Tibial nerve (tissue), 4 donors: ENCODE measurements around the gene EML6. TPM values are rescaled to one million over a fixed set of nuclear protein-coding genes. Genes with fewer than 3 reads are reported as not detected.

Experiments
- DNase-seq, 2 donors: peaks; one replicate each; pipeline ENCODE4 v3.0.0-alpha.2; 2019; ENCODE audit warnings: low spot score in 2 of 2
- H3K27ac ChIP-seq, 4 donors: fragments of 200-600 bp; sonication (generic) in 3 of 4; one replicate each; pipeline ENCODE4 v1.5.1; 2017 to 2019; ENCODE audit warnings: mild to moderate bottlenecking in 1 of 4
- H3K27me3 ChIP-seq, 2 donors: fragments of 200-600 bp; sonication (generic) in 1 of 2; one replicate each; pipeline versions ENCODE4 v1.5.1 to v1.6.0; 2017 to 2019
- H3K36me3 ChIP-seq, 3 donors: fragments of 200-600 bp; sonication (generic); one replicate each; pipeline ENCODE4 v1.5.1; 2018 to 2019
- H3K4me1 ChIP-seq, 4 donors: fragments of 200-600 bp; sonication (generic) in 3 of 4; one replicate each; pipeline ENCODE4 v1.5.1; 2017 to 2019
- H3K4me3 ChIP-seq, 4 donors: fragments of 200-600 bp; sonication (generic) in 3 of 4; one replicate each; pipeline ENCODE4 v1.5.1; 2017 to 2019; ENCODE audit warnings: mild to moderate bottlenecking in 1 of 4, moderate library complexity in 1 of 4
- H3K9me3 ChIP-seq, 4 donors: fragments of 200-600 bp; sonication (generic) in 3 of 4; one replicate each; pipeline ENCODE4 v1.5.1; 2017 to 2019
- CTCF ChIP-seq, 5 experiments: fragments of 200-600 bp in 3 of 5; fragments of 450-650 bp in 2 of 5; sonication (generic) in 3 of 5; IDR thresholded peaks; one replicate each; pipeline ENCODE4 v1.5.1; 2016 to 2019; ENCODE audit warnings: antibody characterized with exemption in 5 of 5, mild to moderate bottlenecking in 3 of 5, moderate library complexity in 2 of 5
- EP300 ChIP-seq, 2 donors: sonication (generic); formaldehyde crosslinking; IDR thresholded peaks; one replicate each; pipeline ENCODE4 v1.6.1; 2017; ENCODE audit warnings: antibody characterized with exemption in 2 of 2, mild to moderate bottlenecking in 1 of 2
- POLR2A ChIP-seq, 2 donors: fragments of 450-650 bp; IDR thresholded peaks; one replicate each; pipeline ENCODE4 v1.6.1; 2017; ENCODE audit warnings: antibody characterized with exemption in 2 of 2, mild to moderate bottlenecking in 2 of 2, moderate library complexity in 2 of 2
- WGBS, 2 donors: methylation state at CpG; one replicate each; pipeline ENCODE4 v1.1.5; 2018; 5-methylcytosine and 5-hydroxymethylcytosine counted together
- total RNA-seq, 4 donors: library from RNA; depleted of rRNA; stranded (reverse); fragments of >200 nt; gene quantifications; one replicate each; pipeline ENCODE4 v1.1.0, GENCODE V29; 2016

EML6 gene
- total RNA-seq, 4 donors from 2014 or later = 0.60 to 18.0 (median 0.93) TPM

GRCh38 chr2:54915101-54915500 is 191.6 kb downstream of the EML6 start:
- H3K36me3 ChIP-seq = no peaks in the 10 kb centered on the region
- H3K4me3 ChIP-seq = no peak overlapping the region
- H3K9me3 ChIP-seq = no peaks in the 10 kb centered on the region
- 82 to 94% methylated on average over 4 of the region's 4 CpGs for WGBS, 2 donors
- TF ChIP-seq CTCF (IDR thresholded peaks at IDR 0.05) (no peak), POLR2A (IDR thresholded peaks at IDR 0.05) (no peak), EP300 (IDR thresholded peaks at IDR 0.05) (no peak)
- no peaks in the 10 kb centered on the region for H3K4me1 ChIP-seq
- DNase-seq = no peak
- no peak overlapping the region for H3K27ac ChIP-seq
- H3K27me3 ChIP-seq = no peaks in the 10 kb centered on the region

- no peaks in the 10 kb centered on the region for H3K27me3 ChIP-seq
- WGBS, 2 donors = 93 to 94% methylated on average over 8 of the region's 8 CpGs
- H3K9me3 ChIP-seq = peaks cover 0 to 10% (median under 1%) of the 10 kb centered on the region in 4 donors
- H3K4me1 ChIP-seq = no peaks in the 10 kb centered on the region
- DNase-seq = no peak
- no peaks in the 10 kb centered on the region for H3K36me3 ChIP-seq
- TF ChIP-seq POLR2A (IDR thresholded peaks at IDR 0.05) = no peak
- no peak for TF ChIP-seq EP300 (IDR thresholded peaks at IDR 0.05)
- TF ChIP-seq CTCF (IDR thresholded peaks at IDR 0.05) = no peak
- H3K4me3 ChIP-seq = no peak overlapping the region
- H3K27ac ChIP-seq = no peak overlapping the region
Measured at GRCh38 chr2:54916637-54917036, 193.2 kb downstream of the EML6 start.

GRCh38 chr2:54918647-54919280 is 195.3 kb downstream of the EML6 start:
- H3K36me3 ChIP-seq = no peaks in the 10 kb centered on the region
- H3K27me3 ChIP-seq = no peaks in the 10 kb centered on the region
- H3K4me1 ChIP-seq = no peaks in the 10 kb centered on the region
- no peak for TF ChIP-seq CTCF (IDR thresholded peaks at IDR 0.05)
- TF ChIP-seq EP300 (IDR thresholded peaks at IDR 0.05) = no peak
- H3K9me3 ChIP-seq = peaks cover 0 to 13% (median 2%) of the 10 kb centered on the region in 4 donors
- no peak overlapping the region for H3K4me3 ChIP-seq
- DNase-seq = no peak
- H3K27ac ChIP-seq = no peak overlapping the region
- WGBS, 2 donors = 83 to 84% methylated on average over 7 of the region's 7 CpGs

- Histone ChIP-seq H3K36me3 (no peaks in the 10 kb centered on the region), H3K9me3 (peaks cover 0 to 13% (median 2%) of the 10 kb centered on the region in 4 donors), H3K27ac (no peak overlapping the region), H3K4me1 (no peaks in the 10 kb centered on the region), H3K4me3 (no peak overlapping the region), H3K27me3 (no peaks in the 10 kb centered on the region)
- WGBS, 2 donors = 97 to 100% methylated on average over 1 of the region's 1 CpG
- no peak for DNase-seq
- TF ChIP-seq EP300 (IDR thresholded peaks at IDR 0.05) (no peak), POLR2A (IDR thresholded peaks at IDR 0.05) (no peak), CTCF (IDR thresholded peaks at IDR 0.05) (no peak)
Measured at GRCh38 chr2:54920660-54921059, 197.2 kb downstream of the EML6 start.

GRCh38 chr2:54924121-54924520 is 200.7 kb downstream of the EML6 start:
- DNase-seq = no peak
- Histone ChIP-seq H3K4me3 (no peak overlapping the region), H3K9me3 (peaks cover 0 to 13% (median 2%) of the 10 kb centered on the region in 4 donors), H3K27ac (no peak overlapping the region), H3K36me3 (no peaks in the 10 kb centered on the region), H3K27me3 (no peaks in the 10 kb centered on the region), H3K4me1 (no peaks in the 10 kb centered on the region)
- 91 to 92% methylated on average over 1 of the region's 1 CpG for WGBS, 2 donors
- no peak for TF ChIP-seq POLR2A (IDR thresholded peaks at IDR 0.05)
- TF ChIP-seq EP300 (IDR thresholded peaks at IDR 0.05) = no peak
- no peak for TF ChIP-seq CTCF (IDR thresholded peaks at IDR 0.05)
